HG02571 (cell line): ENCODE results near the gene GLCE.
"Not testable (repeated sequence)": the region's sequence is repeated elsewhere in the genome, so short reads cannot be mapped to it uniquely, and the experiment has no call there.

Source experiments
- ATAC-seq: cut with Tn5 transposase; IDR thresholded peaks from one replicate; pipeline ENCODE4 v1.9.1; 2021; ENCODE audit warnings: mild to moderate bottlenecking, moderate library complexity; ENCODE audit not compliant: unreplicated experiment

GLCE gene

GRCh38 chr15:69158843-69159240, 1.6 kb upstream of the GLCE start:
- ATAC-seq, result no peak

DNA sequence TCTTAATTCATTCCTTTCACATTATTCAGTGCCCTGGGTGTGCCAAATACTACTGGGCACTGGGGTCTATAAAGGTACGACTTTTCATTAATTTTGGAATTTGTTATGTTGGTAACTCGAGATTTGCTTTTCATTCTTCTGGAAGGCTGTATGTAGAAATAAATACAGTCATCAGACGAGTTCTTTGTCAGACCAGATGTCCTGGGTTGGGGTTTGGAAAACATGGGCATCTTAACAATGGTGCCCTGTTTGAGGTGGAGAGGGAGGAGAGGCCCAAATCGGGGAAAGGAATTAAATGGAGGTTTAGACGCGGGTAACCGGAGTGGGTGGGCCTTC, 662 bp upstream of the GLCE start:
- no peak for ATAC-seq

GRCh38 chr15:69161079-69161877, 843 bp downstream of the GLCE start:
- no peak for ATAC-seq

GRCh38 chr15:69161878-69162213, 1.4 kb downstream of the GLCE start:
- ATAC-seq, result no peak

- no peak for ATAC-seq
Measured at GRCh38 chr15:69163141-69163669, 2.8 kb downstream of the GLCE start.

DNA sequence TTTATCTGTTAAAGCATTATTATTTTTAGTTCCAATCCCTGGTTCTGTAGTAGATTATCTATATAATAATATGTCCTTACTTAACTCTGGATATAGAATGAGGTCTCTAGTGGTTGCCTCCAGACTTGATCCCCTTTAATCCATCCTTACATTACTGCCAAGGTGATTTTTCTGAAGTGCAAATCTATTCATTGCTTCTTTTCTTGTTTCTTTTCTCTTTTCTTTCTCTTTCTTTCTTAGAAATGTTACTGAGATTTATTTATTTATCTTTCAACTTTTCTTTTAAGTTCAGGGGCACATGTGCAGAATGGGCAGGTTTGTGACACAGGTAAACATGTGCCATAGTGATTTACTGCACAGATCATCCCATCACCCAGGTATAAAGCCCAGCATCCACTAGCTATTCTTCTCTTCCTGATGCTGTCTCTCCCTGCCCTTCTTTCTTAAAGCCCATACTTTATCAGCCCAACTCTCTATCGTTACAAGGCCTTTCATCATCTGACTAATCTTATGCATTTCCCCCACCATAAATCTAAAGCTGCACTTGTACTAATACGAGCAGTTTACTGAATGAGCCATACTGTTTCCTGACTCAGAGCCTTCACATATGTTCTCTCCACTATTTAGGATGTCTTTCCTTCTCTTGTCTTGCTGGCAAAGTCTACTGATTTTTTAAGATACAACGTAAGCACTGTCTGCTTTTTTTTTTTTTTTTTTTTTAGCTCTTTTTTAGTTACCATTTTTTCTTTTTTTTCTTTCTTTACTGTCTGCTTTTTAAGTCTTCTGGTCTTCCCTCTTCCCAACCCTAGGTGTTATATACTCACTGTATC, 4.6 kb downstream of the GLCE start:
- ATAC-seq, result no peak

GRCh38 chr15:69165637-69166025, 5.2 kb downstream of the GLCE start:
- ATAC-seq, result no peak

DNA sequence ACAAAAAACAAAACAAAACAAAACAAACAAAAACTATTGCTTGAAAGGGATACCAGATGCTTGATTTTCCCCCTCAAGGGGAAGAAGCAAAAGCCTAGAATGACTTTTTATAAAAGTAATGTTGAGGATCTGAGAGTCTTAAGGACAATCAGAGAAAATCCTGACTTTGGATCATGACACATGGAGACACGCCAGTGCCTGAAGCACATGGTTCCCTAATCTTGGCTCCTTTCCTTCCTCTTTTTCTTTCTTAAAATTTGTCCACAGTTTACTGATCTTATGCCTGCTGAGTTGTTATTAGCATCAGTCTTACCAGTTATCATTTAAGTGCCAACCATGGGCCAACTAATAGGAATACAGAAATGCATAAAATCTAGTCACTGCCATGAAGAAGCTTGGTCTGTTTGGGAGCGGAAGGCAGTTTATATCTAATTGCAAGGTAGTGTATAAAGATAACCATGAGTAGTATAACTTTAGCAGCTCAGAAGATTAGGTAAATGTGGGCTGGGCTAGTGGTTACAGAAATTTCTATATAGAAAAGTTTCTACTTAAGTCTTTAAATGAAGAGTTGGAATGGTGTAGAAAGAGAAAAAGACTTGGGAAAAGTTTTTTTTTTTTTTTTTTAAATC, 6.9 kb downstream of the GLCE start:
- ATAC-seq, result no peak

DNA sequence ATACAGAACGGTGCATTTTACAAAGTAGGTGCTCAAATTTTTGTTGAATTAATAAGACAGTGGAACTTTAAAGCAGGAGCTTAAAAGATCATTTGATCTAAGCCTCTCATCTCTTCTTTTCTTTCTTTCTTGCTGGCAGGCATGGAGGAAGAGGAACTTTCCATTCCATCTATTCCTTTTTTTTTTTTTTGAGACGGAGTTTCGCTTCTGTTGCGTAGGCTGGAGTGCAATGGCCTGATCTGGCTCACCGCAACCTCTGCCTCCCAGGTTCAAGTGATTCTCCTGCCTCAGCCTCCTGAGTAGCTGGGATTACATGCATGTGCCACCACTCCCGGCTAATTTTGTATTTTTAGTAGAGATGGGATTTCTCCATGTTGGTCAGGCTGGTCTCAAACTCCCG, 7.9 kb downstream of the GLCE start:
- not testable (repeated sequence) for ATAC-seq

- not testable (repeated sequence) for ATAC-seq
Measured at GRCh38 chr15:69169540-69169939, 9.1 kb downstream of the GLCE start.

GRCh38 chr15:69170597-69170996, 10.2 kb downstream of the GLCE start:
- ATAC-seq, result no peak

DNA sequence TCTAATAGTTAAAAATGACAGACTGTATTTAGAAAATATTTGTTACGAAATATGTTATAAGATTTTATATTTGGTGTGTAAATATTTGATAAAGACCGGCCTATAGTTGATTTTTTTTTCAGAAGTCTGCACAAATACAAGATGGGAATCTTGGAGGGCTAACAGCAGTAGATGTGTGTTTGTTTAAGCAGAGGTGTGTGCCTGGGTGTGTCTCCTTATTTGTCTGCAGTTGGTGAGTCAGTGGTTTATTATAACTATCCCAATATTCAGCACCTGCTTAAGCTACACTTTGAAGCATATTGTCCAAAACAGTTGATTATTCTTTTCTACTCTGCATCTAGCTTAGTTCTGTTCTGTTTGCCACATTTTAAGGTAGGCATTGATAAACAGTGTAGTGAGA, 12.4 kb downstream of the GLCE start:
- no peak for ATAC-seq

DNA sequence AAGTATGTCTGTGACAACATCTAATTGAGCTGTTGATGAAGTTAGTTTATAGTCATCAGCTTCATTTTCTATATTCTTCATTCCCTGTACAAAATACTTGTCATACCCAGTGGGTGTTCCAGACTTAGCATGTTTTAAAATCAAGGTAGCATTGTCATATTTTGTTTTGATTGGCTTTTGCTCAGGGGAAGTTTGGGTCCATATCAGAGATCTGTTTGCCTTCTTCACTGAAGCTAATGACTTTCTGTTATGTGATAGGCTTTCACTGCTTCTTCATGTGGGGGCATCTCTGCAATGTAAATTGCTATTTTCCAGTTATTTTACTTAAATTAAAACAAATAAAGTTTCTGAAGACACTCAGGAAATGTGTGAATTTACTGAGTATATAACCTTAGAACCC, 15.1 kb downstream of the GLCE start:
- ATAC-seq, result no peak

DNA sequence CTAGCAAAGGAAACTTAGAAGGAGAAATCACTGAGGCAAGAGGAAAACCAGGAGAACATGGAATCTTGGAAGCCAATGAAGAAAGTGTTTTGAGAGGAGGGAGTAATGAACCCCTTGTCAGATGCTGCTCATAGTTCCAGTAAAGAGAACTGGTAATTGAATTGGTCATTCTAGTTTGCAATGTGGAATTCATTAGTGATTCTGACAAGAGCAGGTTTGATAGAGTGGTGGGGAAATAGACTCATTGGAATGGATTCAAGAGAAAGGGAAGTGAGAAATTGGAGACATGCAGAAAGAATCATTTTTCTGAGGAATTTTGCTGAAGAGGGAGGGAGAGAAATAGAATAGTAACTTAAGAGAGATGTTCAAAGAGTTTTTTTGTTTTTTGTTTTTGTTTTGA, 21.0 kb downstream of the GLCE start:
- ATAC-seq, result no peak

GRCh38 chr15:69185216-69185615, 24.8 kb downstream of the GLCE start:
- ATAC-seq, result no peak

- ATAC-seq, result no peak
Measured at GRCh38 chr15:69185706-69186105, 25.3 kb downstream of the GLCE start.

- no peak for ATAC-seq
Measured at GRCh38 chr15:69189157-69189556, 28.7 kb downstream of the GLCE start.

- ATAC-seq, result no peak
Measured at GRCh38 chr15:69190091-69190490, 29.7 kb downstream of the GLCE start.

DNA sequence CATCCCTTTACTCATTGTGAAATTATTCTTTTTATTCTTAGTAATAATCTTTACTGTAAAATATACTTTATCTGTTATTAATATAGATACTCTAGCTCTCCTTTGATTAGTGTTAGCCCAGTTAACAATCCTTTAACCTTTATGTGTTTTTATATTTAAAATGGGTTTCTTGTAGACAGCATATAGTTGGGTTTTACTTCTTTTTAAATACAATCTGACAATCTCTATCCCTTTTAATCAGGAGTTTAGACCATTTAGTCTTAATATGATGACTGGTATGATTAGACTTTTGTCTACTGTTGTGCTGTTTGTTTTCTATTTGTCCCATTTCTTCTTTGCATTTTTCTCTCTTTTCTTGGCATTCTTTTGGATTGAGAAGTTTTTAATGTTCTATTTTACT, 30.1 kb downstream of the GLCE start:
- no peak for ATAC-seq

GRCh38 chr15:69194025-69194827, 33.8 kb downstream of the GLCE start:
- ATAC-seq, result no peak

DNA sequence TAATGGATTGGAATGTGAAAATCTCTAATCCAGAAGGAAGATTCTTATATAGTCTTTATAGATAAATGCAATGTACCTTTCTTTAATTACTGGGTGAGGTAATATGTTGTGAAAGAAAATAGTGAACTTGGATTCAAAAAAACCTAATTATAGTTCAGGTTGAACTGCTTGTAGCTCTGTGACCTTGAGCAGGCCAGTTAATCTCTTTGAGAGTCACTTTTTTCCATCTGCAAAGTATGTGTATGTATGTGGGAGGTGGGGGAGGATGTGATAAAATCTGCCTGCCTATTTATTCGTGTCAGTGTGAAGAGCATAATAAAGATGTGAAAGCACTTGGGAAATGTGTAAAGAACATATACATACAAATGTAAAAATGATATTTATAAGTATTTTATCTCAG, 34.4 kb downstream of the GLCE start:
- no peak for ATAC-seq
